Brain microvascular endothelial cell (primary cell): ENCODE data around the gene CACNG4.

Experiments
- DNase-seq: peaks from one replicate; pipeline ENCODE4 v3.0.0-alpha.2; 2020
- H3K27ac ChIP-seq: fragments of 250-450 bp; sonication (Bioruptor Pico); 2 replicates; pipeline ENCODE4 v1.5.1; 2020; ENCODE audit warnings: mild to moderate bottlenecking, moderate library complexity
- H3K27me3 ChIP-seq: fragments of 250-450 bp; sonication (Bioruptor Pico); replicated peaks from 2 replicates; pipeline ENCODE4 v1.5.1; 2020; ENCODE audit warnings: mild to moderate bottlenecking
- H3K36me3 ChIP-seq: fragments of 250-450 bp; sonication (Bioruptor Pico); replicated peaks from 2 replicates; pipeline ENCODE4 v1.5.1; 2020; ENCODE audit warnings: mild to moderate bottlenecking
- H3K4me3 ChIP-seq: 2 replicates; pipeline ENCODE4 v1.5.1; 2011; ENCODE audit warnings: low read depth, mild to moderate bottlenecking, control low read depth, low read length, moderate library complexity
- in situ Hi-C: cut with HindIII; loops from 2 replicates; pipeline ENCODE4 v1.10.0; 2017; ENCODE audit warnings: low sequenced_read_pairs, low pct_ligation_motif_present
- TF ChIP-seq, protein P1 (sequence below): IDR thresholded peaks from 2 replicates; pipeline ENCODE4 v1.5.1; 2011; ENCODE audit warnings: low read depth, mild to moderate bottlenecking, moderate library complexity, low read length, control low read depth, inconsistent platforms; ENCODE audit errors: missing control alignments

CACNG4 gene

DNA sequence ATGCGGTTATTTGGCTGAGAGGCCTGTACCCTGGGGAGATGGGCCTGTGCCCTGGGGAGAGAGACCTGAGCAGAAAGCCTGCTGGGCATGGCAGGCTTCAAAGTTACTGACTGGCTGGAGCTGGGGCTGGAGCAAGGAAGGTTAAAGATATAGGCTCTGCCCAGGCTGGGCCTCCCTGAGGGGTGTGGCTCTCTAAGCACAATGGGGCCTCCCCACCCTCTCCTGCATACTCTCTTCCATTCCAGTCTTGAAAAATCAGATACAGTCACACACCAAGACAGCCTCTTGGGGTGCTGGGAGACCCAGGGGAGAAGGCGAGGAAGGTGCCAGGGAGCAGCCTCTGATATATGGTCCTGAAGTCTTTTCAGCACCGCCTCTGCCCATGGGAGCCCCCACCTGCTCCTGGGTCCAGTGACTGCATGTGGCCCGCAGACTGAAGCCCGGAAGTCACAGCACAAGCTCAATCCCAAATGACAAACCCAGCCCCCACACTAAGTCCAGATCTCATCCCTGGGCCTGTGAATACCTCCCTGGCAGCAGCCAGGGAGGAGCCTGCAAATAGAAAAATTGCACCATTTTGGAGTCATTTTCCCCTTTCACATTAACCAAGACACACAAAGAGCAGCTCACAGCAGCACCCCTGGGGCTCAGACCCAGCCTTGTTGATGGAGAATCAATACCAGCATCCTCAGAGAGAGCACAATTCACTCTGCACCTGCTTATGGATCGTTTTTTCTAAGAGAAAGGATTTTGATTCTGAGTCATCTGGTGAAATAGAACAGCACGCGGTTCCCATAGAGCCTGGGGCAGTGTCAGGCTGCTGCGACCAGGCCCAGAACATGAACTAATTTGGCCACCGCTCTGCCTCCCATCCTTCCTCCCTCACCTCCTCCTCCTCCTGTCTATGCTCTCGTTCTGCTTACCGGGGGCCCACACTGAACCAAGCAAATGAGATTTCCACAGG is 54.2 kb downstream of the CACNG4 start:
- Histone ChIP-seq H3K27me3 (no peaks in the 10 kb centered on the region), H3K27ac (no peak overlapping the region), H3K36me3 (no peaks in the 10 kb centered on the region), H3K4me3 (no peak overlapping the region)
- in situ Hi-C loops: no loop called here
- TF ChIP-seq, protein P1, sequence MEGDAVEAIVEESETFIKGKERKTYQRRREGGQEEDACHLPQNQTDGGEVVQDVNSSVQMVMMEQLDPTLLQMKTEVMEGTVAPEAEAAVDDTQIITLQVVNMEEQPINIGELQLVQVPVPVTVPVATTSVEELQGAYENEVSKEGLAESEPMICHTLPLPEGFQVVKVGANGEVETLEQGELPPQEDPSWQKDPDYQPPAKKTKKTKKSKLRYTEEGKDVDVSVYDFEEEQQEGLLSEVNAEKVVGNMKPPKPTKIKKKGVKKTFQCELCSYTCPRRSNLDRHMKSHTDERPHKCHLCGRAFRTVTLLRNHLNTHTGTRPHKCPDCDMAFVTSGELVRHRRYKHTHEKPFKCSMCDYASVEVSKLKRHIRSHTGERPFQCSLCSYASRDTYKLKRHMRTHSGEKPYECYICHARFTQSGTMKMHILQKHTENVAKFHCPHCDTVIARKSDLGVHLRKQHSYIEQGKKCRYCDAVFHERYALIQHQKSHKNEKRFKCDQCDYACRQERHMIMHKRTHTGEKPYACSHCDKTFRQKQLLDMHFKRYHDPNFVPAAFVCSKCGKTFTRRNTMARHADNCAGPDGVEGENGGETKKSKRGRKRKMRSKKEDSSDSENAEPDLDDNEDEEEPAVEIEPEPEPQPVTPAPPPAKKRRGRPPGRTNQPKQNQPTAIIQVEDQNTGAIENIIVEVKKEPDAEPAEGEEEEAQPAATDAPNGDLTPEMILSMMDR: no peak
- no peak for DNase-seq

DNA sequence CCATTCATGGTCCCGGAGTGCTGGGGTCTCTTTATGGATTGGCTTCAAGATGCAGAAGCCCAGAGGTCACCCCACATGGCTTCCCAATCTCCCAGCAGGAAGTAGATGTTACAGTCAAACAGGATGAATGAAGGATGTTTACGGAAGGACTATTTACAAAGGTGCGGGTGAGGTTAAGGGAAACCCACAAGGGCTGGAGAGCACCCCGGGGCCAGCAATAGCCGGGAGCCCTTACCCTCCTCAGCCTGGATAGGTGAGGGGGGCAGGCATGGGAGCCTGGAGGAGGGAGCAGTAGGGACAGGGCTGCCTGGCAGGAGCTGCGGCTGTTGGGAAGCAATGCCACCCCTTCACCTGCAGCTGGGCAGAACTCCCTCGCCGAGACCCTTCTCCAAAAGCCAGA is 55.3 kb downstream of the CACNG4 start:
- Histone ChIP-seq H3K36me3 (no peaks in the 10 kb centered on the region), H3K27ac (no peak overlapping the region), H3K4me3 (no peak overlapping the region), H3K27me3 (no peaks in the 10 kb centered on the region)
- in situ Hi-C loops: no loop called here
- no peak for DNase-seq
- TF ChIP-seq, protein P1: no peak

DNA sequence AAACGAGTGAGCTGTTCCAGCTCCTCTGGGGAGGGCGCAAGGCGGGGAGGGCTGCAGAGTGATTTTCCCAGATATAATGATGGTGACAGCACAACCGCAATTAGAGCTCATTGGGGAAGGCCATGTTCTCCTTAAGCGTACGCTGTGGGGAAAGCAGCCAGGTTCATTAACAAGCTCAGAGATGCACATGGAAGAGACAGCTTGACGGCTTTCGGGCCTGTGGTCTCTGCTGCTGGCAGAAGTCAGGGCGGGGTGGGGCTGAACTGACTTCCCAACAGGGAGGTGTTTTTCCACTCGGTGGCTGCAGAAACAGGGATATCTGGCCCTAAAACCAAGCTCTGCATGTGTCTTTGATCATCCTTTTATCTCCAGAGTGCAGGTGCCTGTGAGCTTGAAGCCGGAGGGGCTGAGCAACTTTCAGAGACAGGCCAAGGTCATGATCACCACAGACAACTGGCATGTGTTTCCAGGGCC is 55.8 kb downstream of the CACNG4 start:
- no peaks in the 10 kb centered on the region for H3K36me3 ChIP-seq
- H3K4me3 ChIP-seq: no peak overlapping the region
- H3K27ac ChIP-seq: no peak overlapping the region
- no peaks in the 10 kb centered on the region for H3K27me3 ChIP-seq
- no peak for DNase-seq
- TF ChIP-seq, protein P1: no peak
- in situ Hi-C loops: no loop called here

DNA sequence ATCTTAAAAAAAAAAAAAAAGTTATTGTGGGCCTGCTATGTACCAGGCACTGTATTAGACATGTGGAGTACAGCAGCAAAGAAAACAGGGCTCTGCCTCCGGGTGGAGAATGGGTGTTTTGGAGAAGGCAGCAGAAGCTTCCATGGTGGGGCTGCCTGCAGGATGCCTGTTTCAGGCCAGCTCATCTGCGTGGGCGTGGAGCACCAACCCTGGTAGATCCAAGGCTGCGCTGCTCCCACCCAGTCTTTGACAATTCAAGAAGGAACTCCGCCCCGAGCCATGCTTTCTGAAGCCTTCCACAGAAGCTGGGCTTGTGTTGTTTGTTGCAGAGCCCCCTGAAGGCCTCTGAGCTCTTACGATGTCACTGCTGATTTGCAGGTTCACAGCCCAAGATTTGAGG is 56.7 kb downstream of the CACNG4 start:
- DNase-seq: no peak
- no peak overlapping the region for H3K27ac ChIP-seq
- in situ Hi-C loops: no loop called here
- H3K27me3 ChIP-seq: no peaks in the 10 kb centered on the region
- TF ChIP-seq, protein P1: no peak
- no peaks in the 10 kb centered on the region for H3K36me3 ChIP-seq
- no peak overlapping the region for H3K4me3 ChIP-seq

DNA sequence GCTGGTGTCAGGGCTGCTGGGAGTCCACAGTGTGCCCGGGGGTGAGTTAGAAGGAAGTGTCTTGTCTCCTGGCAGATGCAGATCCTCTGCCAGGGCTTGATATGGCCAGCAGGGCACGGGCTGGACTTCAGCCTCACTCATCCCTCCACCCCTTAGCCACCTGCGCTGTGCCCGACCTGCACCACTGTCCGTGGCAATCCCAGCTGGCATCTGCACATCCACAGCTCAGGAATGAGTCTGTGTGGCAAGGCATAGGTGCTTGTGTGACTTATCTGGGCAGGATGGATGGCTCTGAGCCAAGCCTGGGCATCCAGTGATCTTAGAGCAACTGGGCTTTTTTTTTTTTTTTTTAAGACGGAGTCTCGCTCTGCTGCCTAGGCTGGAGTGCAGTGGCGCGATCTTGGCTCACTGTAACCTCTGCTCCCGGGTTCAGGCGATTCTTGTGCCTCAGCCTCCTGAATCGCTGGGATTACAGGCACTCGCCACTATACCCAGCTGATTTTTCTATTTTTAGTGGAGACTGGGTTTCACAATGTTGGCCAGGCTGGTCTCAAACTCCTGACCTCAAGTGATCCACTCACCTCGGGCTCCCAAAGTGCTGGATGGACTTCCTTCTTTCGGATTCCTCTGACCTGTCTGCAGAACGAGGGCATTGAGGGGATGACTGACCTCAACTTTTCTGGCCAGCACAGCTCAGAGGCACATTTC is 57.4 kb downstream of the CACNG4 start:
- Histone ChIP-seq H3K27ac (no peak overlapping the region), H3K27me3 (no peaks in the 10 kb centered on the region), H3K36me3 (no peaks in the 10 kb centered on the region), H3K4me3 (no peak overlapping the region)
- in situ Hi-C loops: no loop called here
- TF ChIP-seq, protein P1: no peak
- DNase-seq: no peak
